HCT116 (cell line): Measurements from ENCODE around the gene GHR. TPM values are rescaled to one million over a fixed set of nuclear protein-coding genes. Genes with fewer than 3 reads are reported as not detected.

Experiments
- ATAC-seq: fragments of 200-7000 bp; cut with Tn5 transposase; 2 replicates; pipeline ENCODE4 v1.9.1; 2020; ENCODE audit warnings: mild to moderate bottlenecking, moderate library complexity
- BruUV-seq: library from RNA; stranded (reverse); fragments of 400-500 nt; replicated peaks from 2 replicates; lab custom pipeline; 2021; lab: Mats Ljungman, UMichigan
- CTCF ChIA-PET: fragments of 300-600 bp; sonication (Branson Sonifier 250); formaldehyde crosslinking; loops from one replicate; lab custom pipeline; 2021; ENCODE audit warnings: antibody characterized with exemption; lab: Charles Lee
- POLR2A ChIA-PET: fragments of 300-600, 350-600 bp; sonication (Branson Sonifier 250); formaldehyde crosslinking; loops from one replicate; lab custom pipeline; 2021; ENCODE audit warnings: antibody characterized with exemption; lab: Charles Lee
- RAD21 ChIA-PET, 2 experiments: fragments of 300-600 bp; sonication (Branson Sonifier 250); formaldehyde crosslinking; loops; one replicate each; lab custom pipeline; 2023; ENCODE audit warnings: low total read pairs in 2 of 2; ENCODE audit not compliant: uncharacterized antibody in 2 of 2, unreplicated experiment in 2 of 2, low non-redundant PET in 1 of 2; lab: Charles Lee
- DNase-seq: peaks from one replicate; pipeline ENCODE4 v3.0.0-alpha.2; 2010; ENCODE audit warnings: low read depth, low spot score
- H2AFZ ChIP-seq: fragments of 200-600 bp; shearing (Covaris generic), sonication (generic); 2 replicates; pipeline ENCODE4 v1.6.1; 2017; ENCODE audit warnings: low read depth, mixed run types, mixed read lengths, antibody characterized with exemption, low read length; ENCODE audit not compliant: poor library complexity, severe bottlenecking
- H3K27ac ChIP-seq: 2 replicates; pipeline ENCODE4 v1.5.1; 2012; ENCODE audit warnings: low read depth, low read length
- H3K27me3 ChIP-seq: fragments of 200-600 bp; sonication (generic); 2 replicates; pipeline ENCODE4 v1.6.1; 2016; ENCODE audit warnings: mixed run types, low read length, mixed read lengths; ENCODE audit not compliant: insufficient read depth
- H3K36me3 ChIP-seq, 2 experiments: fragments of 200-500 bp in 1 of 2; fragments of 200-600 bp in 1 of 2; sonication (Bioruptor generic) in 1 of 2; sonication (generic) in 1 of 2; 2 replicates each; pipeline versions ENCODE4 v1.5.1 to v1.6.1; 2014 to 2016; ENCODE audit warnings: low read length in 2 of 2, inconsistent platforms in 1 of 2, mixed read lengths in 1 of 2, mixed run types in 1 of 2; ENCODE audit not compliant: insufficient read depth in 2 of 2, control insufficient read depth in 1 of 2
- H3K4me1 ChIP-seq, 2 experiments: fragments of 200-600 bp in 1 of 2; sonication (generic) in 1 of 2; 2 replicates each; pipeline versions ENCODE4 v1.5.1 to v1.6.1; 2012 to 2017; ENCODE audit warnings: low read length in 2 of 2, inconsistent platforms in 1 of 2, mild to moderate bottlenecking in 1 of 2, mixed read lengths in 1 of 2, mixed run types in 1 of 2, moderate library complexity in 1 of 2; ENCODE audit not compliant: insufficient read depth in 2 of 2, control insufficient read depth in 1 of 2
- H3K4me2 ChIP-seq: fragments of 200-600 bp; sonication (generic); 2 replicates; pipeline ENCODE4 v1.6.1; 2017; ENCODE audit warnings: mixed run types, low read length, mixed read lengths
- H3K4me3 ChIP-seq, 2 experiments: fragments of 200-600 bp in 1 of 2; sonication (generic) in 1 of 2; replicated peaks in 1 of 2; 2 replicates each; pipeline ENCODE4 v1.5.1; 2011 to 2016; ENCODE audit warnings: low read length in 2 of 2, control low read depth in 1 of 2, low read depth in 1 of 2, mild to moderate bottlenecking in 1 of 2, mixed read lengths in 1 of 2, mixed run types in 1 of 2
- H3K79me2 ChIP-seq: fragments of 200-600 bp; sonication (generic); 2 replicates; pipeline ENCODE4 v1.6.1; 2017; ENCODE audit warnings: mild to moderate bottlenecking, mixed run types, low read length, moderate library complexity, mixed read lengths; ENCODE audit not compliant: insufficient read depth
- H3K9ac ChIP-seq: fragments of 200-600 bp; sonication (generic); 2 replicates; pipeline ENCODE4 v1.6.1; 2016; ENCODE audit warnings: low read length, mixed read lengths
- H3K9me2 ChIP-seq: fragments of 200-600 bp; sonication (generic), shearing (Covaris generic); 2 replicates; pipeline ENCODE4 v1.6.1; 2017; ENCODE audit warnings: mixed run types, mild to moderate bottlenecking, moderate library complexity; ENCODE audit not compliant: insufficient read depth
- H3K9me3 ChIP-seq, 2 experiments: fragments of 200-500 bp in 1 of 2; fragments of 200-600 bp in 1 of 2; sonication (Bioruptor generic) in 1 of 2; sonication (generic) in 1 of 2; 2 replicates each; pipeline ENCODE4 v1.6.1; 2014 to 2017; ENCODE audit warnings: low read length in 2 of 2, mixed read lengths in 2 of 2, inconsistent platforms in 1 of 2, low read depth in 1 of 2, mild to moderate bottlenecking in 1 of 2, mixed run types in 1 of 2, moderate library complexity in 1 of 2; ENCODE audit not compliant: control insufficient read depth in 1 of 2, insufficient read depth in 1 of 2
- H4K20me1 ChIP-seq: fragments of 200-600 bp; sonication (generic), shearing (Covaris generic); 2 replicates; pipeline ENCODE4 v1.6.1; 2017; ENCODE audit warnings: mixed run types, mild to moderate bottlenecking, moderate library complexity; ENCODE audit not compliant: insufficient read depth
- CEBPB ChIP-seq: IDR thresholded peaks from 2 replicates; pipeline ENCODE4 v1.6.1; 2012; ENCODE audit warnings: low read depth
- FOSL1 ChIP-seq: IDR thresholded peaks from 2 replicates; pipeline ENCODE4 v1.6.1; 2012; ENCODE audit warnings: low read depth
- JUND ChIP-seq: IDR thresholded peaks from 2 replicates; pipeline ENCODE4 v1.6.1; 2012
- MAX ChIP-seq: IDR thresholded peaks from 2 replicates; pipeline ENCODE4 v1.6.1; 2012
- RAD21 ChIP-seq: IDR thresholded peaks from 2 replicates; pipeline ENCODE4 v1.6.1; 2012; ENCODE audit warnings: low read depth, mild to moderate bottlenecking
- SP1 ChIP-seq: IDR thresholded peaks from 2 replicates; pipeline ENCODE4 v1.6.1; 2012; ENCODE audit warnings: low read depth
- ZBTB33 ChIP-seq: IDR thresholded peaks from 2 replicates; pipeline ENCODE4 v1.6.1; 2011; ENCODE audit warnings: mild to moderate bottlenecking, low read length, moderate library complexity; ENCODE audit not compliant: insufficient replicate concordance; ENCODE audit errors: extremely low read depth
- intact Hi-C: fragments of 100-400 bp; cut with micrococcal nuclease; formaldehyde crosslinking; loops from 2 replicates; pipeline ENCODE4 v1.10.0; 2022
- total RNA-seq: library from RNA; stranded (reverse); gene quantifications from one replicate; pipeline ENCODE4 v1.2.1, GENCODE V29; 2021; ENCODE audit not compliant: unreplicated experiment
- TF ChIP-seq, protein P1 (sequence below): IDR thresholded peaks from 2 replicates; pipeline ENCODE4 v1.6.1; 2012
- TF ChIP-seq, protein P2 (sequence below): IDR thresholded peaks from 2 replicates; pipeline ENCODE4 v1.6.1; 2012; ENCODE audit warnings: low read depth

The GHR gene
- total RNA-seq, 1 experiment from 2014 or later, result not detected

DNA sequence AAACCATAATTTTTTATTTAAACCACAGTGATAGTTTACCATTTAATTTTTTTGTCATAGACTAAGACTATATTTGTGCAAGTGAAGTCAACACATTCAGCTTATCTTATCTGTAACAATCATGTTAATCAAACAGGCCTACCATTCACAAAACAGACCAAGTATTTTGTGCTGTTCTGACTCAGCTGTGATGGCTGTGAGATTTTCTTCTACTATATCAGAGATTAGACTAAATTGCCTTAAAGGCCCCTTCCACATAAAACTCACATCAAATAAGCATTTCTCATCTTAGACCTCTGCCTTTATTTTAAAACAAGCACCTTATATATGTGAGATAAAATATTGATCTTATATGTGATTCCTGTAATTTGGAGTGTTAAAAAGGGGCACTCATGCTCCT, 346.8 kb downstream of the GHR start:
- no peaks in the 10 kb centered on the region for H3K9me2 ChIP-seq
- 0 out of 2 replicates have a peak, but pooled peaks cover 3% of the 10 kb centered on the region for H3K27me3 ChIP-seq
- CTCF ChIA-PET, result no interaction called here
- H3K4me2 ChIP-seq, result no peak overlapping the region
- H4K20me1 ChIP-seq, result no peaks in the 10 kb centered on the region
- H3K4me3 ChIP-seq, result no peak overlapping the region
- no peak overlapping the region for H3K9ac ChIP-seq
- DNase-seq (no peak), ATAC-seq (no peak)
- no TSS peak for BruUV-seq
- no peak overlapping the region for H2AFZ ChIP-seq
- no peaks in the 10 kb centered on the region for H3K9me3 ChIP-seq
- RAD21 ChIA-PET, result no interaction called here
- TF ChIP-seq, protein P1, sequence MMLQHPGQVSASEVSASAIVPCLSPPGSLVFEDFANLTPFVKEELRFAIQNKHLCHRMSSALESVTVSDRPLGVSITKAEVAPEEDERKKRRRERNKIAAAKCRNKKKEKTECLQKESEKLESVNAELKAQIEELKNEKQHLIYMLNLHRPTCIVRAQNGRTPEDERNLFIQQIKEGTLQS, result no peak
- no peak for TF ChIP-seq FOSL1
- no peak for TF ChIP-seq MAX
- no peak for TF ChIP-seq JUND
- no peak for TF ChIP-seq CEBPB
- TF ChIP-seq RAD21, result no peak
- TF ChIP-seq ZBTB33, result no peak
- TF ChIP-seq SP1, result no peak
- TF ChIP-seq, protein P2, sequence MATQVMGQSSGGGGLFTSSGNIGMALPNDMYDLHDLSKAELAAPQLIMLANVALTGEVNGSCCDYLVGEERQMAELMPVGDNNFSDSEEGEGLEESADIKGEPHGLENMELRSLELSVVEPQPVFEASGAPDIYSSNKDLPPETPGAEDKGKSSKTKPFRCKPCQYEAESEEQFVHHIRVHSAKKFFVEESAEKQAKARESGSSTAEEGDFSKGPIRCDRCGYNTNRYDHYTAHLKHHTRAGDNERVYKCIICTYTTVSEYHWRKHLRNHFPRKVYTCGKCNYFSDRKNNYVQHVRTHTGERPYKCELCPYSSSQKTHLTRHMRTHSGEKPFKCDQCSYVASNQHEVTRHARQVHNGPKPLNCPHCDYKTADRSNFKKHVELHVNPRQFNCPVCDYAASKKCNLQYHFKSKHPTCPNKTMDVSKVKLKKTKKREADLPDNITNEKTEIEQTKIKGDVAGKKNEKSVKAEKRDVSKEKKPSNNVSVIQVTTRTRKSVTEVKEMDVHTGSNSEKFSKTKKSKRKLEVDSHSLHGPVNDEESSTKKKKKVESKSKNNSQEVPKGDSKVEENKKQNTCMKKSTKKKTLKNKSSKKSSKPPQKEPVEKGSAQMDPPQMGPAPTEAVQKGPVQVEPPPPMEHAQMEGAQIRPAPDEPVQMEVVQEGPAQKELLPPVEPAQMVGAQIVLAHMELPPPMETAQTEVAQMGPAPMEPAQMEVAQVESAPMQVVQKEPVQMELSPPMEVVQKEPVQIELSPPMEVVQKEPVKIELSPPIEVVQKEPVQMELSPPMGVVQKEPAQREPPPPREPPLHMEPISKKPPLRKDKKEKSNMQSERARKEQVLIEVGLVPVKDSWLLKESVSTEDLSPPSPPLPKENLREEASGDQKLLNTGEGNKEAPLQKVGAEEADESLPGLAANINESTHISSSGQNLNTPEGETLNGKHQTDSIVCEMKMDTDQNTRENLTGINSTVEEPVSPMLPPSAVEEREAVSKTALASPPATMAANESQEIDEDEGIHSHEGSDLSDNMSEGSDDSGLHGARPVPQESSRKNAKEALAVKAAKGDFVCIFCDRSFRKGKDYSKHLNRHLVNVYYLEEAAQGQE, result no peak
- intact Hi-C loops, result loop anchor here (10.0 kb wide), 1 partner anchor 1065 kb away; no protein-coding TSS in a partner anchor
- POLR2A ChIA-PET, result no interaction called here
- H3K36me3 ChIP-seq, result no peaks in the 10 kb centered on the region
- H3K4me1 ChIP-seq, result no peaks in the 10 kb centered on the region
- H3K27ac ChIP-seq, result no peak overlapping the region
- no peaks in the 10 kb centered on the region for H3K79me2 ChIP-seq
